ENCODE data around the gene RAPGEF4.

GRCh38 chr2:172740856-172741255 is 5.2 kb downstream of the RAPGEF4 start:
- no peak for TF ChIP-seq CTCF (IDR thresholded peaks at IDR 0.05)
- no peak for TF ChIP-seq POLR2A (IDR thresholded peaks at IDR 0.05)
- no peak for TF ChIP-seq EP300 (IDR thresholded peaks at IDR 0.05)
